NCI-H1048 (cell line): ENCODE results near the gene CD320.
"Not testable (repeated sequence)": the region's sequence is repeated elsewhere in the genome, so short reads cannot be mapped to it uniquely, and the experiment has no call there.

Source experiments
- DNase-seq: peaks from one replicate; lab custom pipeline; 2025; lab: John Stamatoyannopoulos, UW

Gene CD320

DNA sequence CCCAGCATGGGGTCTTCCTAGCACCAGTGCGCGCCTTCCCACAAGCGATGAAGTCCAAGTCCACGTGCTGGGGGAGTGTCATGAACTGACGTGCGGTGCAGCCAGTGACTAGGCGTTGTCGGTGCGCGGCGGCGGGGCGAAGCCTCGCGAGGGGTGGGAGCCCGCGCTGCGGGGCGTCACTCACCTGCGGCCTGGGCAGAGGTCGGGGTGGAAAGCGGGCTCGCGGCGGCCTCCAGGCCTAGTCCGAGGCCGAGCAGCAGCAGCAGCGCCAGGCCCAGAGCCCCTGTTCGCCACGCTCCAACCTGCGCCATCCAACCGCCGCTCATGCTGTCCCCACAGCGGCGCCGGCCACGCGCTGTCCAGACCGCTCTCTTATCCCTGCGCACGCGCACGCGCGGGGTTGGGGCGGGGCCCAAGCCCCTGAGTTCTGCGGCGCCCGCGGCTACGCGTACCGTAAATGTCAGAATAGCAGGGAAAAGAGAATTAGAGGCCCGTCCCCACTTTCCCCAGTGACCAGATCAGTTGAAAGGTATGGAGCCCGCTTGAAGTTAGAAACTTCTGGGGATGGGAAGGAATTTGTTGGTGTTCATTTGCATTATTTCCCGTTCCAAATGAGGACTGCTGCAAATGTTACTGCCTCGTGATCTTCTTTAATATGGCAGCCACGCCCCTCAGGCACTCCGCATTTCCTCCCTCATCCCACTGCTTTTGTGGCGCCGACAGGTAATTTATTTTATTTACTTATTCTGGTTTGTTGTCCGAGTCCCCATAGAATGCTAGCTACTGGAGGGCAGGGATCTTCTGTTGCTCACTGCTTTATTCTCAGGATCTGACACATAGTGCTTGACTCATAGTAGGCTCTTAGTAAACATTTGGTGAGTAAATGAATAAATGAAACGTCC, at the start of gene CD320:
TSS of gene CD320 (minus strand) at position 394 of the 902 bp plus-strand sequence. CDS start at position 326, 68 bp downstream.
- DNase-seq = peak; percentile 75

DNA sequence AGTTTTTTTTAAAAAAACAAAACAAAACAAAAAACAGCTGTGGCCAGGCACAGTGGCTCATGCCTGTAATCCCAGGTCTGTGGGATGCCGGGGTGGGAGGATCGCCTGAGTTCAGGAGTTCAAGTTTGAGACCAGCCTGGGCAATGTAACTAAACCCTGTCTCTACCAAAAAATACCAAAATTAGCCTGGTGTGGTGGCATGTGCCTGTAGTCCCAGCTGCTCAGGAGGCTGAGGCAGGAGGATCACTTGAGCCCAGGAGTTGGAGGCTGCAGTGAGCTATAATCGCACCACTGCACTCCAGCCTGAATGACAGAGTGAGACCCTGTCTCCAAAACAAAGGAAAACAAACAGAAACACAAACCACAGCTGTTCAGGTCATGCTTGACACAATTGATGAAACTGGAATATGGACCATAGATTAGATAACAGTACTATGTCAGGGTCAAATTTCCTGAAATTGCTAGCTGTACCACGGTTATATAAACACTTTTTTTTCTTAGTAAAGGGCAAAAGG, 48.9 kb upstream of the CD320 start:
- DNase-seq = no peak

DNA sequence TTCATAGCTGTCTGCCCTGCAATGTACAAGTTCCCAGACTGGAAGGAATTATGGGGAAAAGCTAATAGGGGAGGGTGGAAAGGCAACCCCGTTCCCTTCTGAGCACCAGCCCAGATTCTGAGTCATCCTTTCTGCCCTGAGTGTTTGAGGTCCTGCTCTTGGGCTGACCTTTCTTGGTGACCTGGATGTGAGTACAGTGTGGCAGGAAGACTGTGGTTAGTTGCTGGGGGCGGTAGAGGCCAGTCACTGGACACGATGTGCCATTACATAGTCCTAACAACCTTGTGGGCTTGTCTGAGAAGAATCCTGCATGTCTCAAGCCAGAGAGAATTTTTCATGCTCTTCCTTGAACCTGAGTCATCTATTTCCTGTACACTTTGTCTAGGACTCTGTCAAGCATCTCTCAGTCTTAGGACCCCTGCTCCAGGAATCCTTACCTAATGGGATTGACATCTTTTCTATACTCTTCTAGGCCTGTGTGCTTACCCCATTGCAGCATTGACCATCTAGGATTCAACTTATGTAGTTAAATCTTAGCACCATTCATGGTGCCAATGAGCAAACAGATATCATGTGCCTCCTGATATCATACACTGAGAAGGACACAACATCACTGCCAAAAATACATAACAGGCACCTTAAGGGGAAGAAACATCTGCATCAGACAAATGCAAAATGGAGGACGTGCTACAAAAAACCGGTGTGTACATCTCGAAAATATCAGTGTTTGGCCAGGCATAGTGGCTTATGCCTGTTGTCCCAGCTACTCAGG, 47.7 kb upstream of the CD320 start:
- no peak for DNase-seq

DNA sequence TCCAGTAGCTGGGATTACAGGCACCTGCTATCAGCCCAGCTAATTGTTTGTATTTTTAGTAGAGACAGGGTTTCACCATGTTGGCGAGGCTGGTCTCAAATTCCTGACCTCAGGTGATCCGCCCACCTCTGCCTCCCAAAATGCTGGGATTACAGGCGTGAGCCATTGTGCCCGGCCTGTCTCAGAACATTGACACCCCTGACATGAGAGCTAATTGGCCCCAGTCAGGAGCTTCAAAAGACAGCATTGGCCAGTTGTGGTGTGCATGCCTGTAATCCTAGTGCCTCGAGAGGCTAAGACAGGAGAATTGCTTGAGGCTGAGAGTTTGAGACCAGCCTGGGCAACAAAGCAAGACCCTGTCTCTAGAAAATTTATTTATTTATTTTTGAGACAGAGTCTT, 44.7 kb upstream of the CD320 start:
- not testable (repeated sequence) for DNase-seq

DNA sequence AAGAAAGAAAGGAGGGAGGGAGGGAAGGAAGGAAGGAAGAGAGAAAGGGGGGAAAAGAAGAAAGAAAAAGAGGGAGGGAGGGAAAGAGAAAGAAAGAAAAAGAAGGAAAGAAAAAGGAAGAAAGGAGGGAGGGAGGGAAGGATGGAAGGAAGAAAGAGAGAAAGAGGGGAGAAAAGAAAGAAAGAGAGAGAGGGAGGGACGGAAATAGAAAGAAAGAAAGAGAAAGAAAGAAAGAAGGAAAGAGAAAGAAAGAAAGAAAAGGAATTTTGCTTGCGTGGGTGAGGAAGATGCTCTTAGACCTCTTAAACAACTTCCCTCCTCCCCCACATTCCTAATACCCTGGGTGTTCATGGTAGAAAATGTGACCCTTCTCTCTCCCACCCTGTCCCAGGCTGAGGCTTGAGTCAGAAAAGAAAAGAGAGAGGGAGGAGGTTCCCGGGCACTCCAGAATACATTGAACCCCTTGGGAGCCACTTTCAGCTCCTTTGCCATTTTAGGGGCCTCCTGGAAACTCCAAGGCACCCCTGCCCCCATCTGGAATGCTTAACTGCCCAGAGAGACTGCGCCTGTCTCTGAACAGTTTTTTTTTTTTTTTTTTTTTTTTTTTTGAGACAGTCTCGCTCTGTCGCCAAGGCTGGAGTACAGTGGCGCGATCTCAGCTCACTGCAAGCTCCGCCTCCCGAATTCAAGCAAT, 44.1 kb upstream of the CD320 start:
- DNase-seq = no peak

DNA sequence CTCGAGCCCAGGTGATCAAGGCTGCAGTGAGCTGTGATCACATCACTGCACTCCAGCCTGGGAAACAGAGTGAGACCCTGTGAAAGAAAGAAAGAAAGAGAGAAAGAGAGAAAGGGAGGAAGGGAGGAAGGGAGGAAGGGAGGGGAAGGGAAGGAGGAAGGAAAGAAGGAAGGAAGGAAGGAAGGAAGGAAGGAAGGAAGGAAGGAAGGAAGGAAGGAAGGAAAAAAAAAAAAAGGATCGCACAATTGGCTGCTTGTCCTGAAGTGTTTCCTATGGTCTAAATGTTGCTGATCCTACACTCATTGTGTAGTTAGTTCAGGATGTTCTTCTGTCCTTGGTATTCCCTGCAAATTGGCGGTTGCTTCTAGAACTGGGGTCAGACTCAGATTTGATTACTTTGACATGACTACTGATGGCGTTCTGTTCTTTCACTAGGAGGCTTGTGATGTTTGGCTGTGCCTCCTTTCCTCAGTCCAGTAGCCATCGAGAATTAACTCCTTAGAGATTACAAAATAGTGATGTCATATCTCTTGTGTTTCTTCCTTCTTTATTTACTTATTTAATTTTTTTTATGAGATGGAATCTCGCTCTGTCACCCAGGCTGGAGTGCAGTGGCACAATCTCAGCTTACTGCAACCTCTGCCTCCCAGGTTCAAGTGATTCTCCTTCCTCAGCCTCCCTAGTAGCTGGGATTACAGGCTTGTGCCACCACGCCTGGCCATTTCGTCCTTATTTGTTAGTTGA, 41.6 kb upstream of the CD320 start:
- not testable (repeated sequence) for DNase-seq

DNA sequence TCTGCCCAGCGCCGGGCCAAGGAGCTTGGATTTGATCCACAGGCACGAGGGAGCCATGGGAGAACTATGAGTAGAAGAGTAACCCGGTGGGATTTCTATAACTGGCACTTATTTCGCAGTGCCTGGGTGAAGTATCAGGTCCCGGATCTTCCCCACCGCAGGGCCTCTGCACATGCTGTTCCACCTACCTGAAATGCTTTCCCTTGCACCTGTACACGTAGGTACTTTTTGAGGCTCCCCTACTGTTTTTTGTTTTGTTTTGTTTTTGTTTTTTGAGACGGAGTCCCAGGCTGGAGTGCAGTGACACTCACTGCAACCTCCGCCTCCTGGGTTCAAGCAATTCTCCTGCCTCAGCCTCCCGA, 35.3 kb upstream of the CD320 start:
- DNase-seq = no peak

DNA sequence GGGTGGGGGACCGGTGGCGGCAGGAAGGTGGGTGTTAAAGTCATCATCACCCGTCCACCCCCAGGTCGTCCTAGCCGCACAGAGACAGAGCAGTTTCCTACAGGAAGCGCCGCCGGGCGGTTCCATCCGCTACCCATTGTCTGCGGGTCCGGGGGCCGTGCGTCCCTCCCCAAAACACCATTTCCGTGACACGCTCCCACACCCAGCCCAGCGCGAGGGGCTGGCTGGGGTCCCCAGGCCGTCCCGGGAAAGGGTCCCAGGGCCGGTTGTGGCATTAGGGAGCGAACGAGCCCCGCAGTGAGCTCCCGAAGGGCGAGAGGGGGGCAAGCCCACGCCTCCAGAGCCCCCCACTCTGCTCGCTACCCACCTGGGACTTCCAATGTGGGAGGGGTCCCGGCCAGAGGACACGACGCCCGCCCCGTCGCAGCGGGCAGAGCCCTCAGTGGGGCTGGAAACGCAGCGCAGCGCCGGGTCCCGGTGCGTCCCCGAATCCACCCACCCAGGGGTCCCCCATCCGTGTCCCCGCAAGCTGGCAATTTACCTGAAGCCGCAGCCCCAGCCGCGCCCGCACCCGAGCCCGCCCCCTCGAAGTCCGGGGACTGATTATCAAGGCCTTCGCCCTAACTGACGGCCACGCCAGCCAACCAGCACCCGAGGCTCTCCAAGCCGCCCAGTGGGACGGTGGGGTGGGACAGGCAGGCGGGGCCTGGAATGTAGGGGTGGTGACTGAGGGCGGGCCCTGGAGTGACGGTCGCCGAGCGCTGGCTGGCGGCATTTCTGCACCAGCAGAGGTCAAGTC, 34.7 kb upstream of the CD320 start, which contains the start of gene KANK3:
TSS of gene KANK3 (minus strand) at position 579 of the 799 bp plus-strand sequence. CDS start 5,434 bp downstream, outside the sequence.
- peak; percentile 84 for DNase-seq

DNA sequence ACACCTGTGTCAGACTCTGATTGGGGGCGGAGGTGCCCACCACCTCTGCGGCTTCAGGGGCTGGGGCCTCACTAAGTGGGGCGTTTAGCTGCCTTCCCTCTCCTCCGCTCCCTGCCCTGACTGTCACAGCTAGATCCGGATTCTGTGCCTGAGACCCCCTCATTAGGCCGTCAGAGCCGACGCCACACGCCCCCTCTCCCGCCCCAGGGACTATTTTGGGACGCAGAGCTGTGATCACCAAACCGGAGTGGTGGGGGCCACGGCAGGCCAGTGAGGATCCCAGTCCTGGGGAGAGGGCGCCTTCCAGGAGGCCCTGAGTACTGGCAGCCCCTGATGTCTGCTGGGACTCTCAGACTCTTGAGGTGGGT, 34.1 kb upstream of the CD320 start:
- DNase-seq = no peak

DNA sequence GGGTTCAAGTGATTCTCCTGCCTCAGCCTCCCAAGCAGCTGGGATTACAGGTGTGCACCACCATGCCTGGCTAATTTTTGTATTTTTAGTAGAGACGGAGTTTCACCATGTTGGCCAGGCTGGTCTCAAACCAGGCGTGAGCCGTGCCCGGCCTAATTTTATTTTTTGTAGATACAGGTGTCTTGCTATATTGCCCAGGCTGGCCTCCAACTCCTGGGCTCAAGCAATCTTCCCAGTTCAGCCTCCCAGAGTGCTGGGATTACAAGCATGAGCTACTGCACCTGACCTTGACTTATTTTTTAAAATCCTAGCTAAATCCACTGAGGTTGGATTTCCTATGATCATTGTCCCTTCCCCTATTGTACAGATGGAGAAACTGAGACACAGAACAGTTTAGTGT, 33.3 kb upstream of the CD320 start:
- not testable (repeated sequence) for DNase-seq

DNA sequence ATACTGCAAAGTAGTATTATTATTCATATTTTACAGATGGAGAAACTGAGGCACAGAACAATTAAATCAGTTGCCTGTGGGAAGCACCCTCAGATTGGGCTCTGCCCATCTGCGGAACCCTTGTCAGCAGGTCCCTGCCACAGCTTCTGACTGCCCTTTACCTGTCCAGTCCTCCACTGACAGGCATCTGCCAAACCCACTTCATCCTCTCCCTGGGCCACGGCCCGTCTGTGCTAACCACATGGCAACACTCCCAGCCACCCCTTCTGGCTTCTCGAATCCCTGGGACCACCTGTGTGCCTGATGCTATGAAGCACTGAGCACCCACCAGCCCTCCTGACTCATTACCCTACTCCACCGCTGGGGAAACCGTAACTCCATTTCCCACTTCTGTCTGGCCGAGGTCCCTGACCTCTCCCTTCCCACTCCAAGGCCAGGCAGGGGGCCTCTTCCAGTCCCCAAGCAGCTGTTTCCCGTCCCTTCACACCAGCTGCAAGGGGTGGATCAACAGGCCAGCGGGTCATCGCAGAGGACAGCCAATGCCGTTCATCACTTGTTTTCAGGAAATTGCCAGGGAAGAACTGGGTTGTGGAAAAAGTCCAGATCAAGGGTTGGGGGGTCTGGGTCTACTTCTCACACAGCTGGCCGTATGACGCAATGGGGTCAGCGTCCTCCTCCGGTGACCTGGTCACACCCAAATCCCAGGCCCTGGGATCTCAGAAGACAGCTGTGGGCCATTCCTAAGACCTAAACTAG, 32.4 kb upstream of the CD320 start:
- no peak for DNase-seq

DNA sequence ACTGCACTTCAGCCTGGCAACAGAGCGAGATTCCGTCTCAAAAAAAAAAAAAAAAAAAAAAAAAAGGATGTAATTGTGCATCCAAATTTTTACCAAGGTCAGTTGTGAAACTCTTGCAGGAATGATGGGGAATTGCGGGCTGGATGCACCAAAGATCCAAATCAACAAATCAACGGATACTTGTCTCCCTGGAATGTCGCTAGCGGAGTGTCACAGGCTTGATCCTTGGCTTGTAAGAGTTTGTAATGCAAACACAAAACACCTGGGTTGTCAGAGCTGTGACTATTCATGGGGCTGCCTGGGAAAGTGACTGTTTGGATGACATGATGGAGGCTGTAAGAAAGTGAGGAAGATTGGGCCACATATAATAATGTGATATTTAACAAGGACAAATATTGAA, 30.7 kb upstream of the CD320 start:
- no peak for DNase-seq

DNA sequence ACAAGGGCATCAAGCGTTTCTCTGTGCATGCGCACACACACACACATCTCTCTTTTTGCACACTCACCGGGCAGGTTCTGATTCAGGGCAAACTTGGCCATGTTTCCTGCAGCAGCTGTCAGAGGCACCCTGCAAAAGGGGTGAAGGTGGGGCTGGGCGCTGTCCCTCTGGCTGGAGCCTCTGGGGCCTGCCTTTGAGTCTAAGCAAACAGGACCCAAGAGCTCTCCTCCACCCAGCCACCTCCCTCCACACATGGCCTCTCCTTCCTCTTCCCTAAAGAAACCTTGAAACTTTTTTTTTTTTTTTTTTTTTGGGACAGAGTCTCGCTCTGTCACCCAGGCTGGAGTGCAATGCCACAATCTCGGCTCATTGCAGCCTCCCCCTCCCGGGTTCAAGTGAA, 29.6 kb upstream of the CD320 start:
- no peak for DNase-seq

DNA sequence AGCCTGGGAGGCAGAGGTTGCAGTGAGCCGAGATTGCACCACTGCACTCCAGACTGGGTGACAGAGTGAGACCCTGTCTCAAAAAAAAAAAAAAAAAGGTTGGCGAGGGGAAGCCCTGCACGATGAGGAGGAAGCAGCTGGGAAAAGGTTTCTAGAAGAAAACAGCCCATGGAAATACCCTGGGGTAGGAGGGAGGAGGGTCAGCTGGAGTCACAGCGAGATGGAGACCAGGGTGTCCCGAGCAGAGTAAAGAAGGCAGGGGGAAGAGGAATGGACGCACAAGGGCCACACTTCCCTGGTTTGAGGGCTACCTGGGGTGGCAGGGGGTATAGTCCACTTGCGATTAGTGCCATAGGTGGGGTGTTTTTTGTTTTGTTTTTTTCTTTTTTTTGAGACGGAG, 28.5 kb upstream of the CD320 start:
- DNase-seq = no peak

DNA sequence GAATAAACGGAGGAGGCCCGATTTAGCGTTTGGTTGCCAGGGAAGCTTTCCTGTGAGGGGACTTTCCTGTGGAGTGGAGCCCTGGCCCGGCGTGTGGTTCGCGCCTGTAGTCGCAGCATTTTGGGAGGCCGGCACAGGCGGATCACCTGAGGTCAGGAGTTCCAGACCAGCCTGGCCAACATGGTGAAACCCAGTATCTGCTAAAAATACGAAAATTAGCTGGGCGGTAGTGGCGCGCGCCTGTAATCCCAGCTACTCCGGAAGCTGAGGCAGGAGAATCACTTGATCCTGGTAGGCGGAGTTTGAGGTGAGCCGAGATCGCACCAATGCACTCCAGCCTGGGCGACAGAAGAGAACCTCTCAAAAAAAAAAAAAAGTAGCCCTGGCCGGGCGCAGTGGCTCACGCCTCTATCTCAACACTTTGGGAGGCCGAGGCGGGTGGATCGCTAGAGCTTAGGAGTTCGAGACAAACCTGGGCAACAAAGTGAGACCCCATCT, 28.0 kb upstream of the CD320 start:
- DNase-seq = no peak

DNA sequence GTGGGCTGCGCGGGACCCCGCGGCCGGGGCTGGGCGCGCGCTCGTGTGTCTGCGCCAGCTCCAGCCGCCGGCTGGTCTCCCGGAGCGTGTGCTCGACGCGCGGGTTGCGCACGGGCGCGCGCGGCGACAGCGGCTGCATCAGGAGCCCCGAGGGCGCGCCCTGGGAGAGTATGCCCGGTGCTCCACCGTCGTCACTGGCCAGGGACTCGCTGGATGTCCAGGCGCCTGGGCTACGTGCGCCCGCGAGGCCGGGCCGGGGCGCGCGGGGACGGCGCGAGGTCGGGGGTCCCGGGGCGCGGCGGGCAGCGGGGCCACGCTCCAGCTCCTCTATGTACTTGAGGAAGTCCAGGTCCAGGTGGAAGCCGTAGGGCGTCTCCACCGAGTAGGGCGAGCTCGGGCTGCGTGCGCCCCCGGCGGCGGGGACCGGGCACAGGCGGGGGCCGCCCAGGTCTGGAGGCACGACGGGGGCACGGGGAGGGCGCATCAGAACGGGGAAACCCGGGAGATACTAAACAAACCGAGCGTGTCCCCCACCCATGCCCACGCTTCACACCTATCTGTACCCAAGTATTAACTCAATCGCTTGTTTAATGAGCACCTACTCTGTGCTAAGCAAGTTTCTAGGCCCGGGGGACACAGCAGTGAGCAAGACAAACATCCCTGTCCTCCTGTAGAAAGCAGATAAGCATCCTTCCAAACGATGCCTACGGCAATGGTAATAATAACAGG, 27.3 kb upstream of the CD320 start:
- no peak for DNase-seq

DNA sequence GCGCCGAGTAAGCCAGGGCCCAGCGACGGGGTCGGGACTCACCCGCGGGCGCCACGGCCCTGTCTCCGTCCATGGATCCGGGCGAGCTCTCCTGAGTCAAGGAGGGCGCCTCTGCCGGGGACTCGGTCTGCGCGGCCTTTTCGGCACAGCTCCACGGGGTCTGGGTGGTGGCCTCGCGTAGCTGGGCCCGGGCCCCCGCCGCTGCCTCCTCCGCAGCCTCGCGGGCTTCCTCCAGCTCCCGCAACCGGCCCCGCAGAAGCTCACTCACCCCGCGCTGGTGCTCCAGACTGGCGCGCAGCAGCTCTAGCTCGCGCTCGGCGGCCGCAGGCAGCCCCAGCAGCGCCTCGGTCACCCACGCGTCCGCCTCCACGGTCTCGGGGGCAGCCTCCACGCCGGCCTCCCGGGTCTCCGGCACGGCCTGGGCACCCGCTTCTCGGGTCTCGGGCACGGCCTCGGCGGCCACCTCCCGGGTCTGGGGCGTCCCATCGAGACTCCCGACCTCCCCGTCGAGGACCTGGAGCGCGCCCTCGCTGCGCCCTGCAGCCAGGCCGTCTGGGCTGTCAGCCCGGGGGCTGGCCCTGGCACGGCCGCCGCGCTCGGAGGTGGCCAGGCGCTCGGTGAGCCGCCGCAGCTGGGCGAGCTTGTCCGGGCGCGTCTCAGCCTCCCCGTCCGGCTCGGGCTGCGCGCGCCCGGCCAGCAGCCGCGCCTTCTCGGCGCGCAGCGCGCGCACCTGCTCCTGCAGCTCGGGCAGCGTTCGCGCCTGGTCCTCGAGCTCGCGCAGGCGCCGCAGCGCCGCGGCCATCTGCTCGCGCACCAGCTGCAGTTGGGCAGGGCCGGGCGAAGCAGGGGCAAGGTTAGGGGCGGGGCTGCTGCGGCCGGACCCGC, 26.5 kb upstream of the CD320 start:
- no peak for DNase-seq
